HG02943 (cell line): ENCODE data around the gene RAD9B.

Experiments
- ATAC-seq: cut with Tn5 transposase; IDR thresholded peaks from one replicate; pipeline ENCODE4 v1.9.1; 2021; ENCODE audit warnings: mild to moderate bottlenecking, low read depth, moderate library complexity; ENCODE audit not compliant: unreplicated experiment

The RAD9B gene

DNA sequence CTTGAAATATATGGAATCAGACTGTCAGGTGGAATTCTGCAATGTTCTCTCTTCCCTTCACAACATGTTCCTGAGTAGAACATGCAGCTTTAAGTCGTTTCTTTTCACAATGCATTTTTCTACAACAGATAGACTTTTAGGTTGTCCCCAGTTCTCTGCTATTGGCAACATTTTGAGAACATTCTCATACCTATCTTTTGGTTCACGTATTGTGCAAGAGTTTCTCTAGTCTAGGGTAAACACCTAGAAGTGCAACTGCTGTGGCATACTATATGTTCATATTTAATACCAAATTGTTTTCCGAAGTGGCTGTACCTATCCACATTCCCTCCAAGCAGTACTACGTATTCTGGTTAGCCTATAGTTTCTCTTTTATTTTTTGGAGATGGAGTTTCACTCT lies 48.9 kb downstream of the RAD9B start:
- ATAC-seq, result no peak
